NCI-H2107 (cell line): ENCODE measurements around the gene FOXK2.

ENCODE experiments used
- DNase-seq: peaks from one replicate; lab custom pipeline; 2025; lab: John Stamatoyannopoulos, UW

The FOXK2 gene

DNA sequence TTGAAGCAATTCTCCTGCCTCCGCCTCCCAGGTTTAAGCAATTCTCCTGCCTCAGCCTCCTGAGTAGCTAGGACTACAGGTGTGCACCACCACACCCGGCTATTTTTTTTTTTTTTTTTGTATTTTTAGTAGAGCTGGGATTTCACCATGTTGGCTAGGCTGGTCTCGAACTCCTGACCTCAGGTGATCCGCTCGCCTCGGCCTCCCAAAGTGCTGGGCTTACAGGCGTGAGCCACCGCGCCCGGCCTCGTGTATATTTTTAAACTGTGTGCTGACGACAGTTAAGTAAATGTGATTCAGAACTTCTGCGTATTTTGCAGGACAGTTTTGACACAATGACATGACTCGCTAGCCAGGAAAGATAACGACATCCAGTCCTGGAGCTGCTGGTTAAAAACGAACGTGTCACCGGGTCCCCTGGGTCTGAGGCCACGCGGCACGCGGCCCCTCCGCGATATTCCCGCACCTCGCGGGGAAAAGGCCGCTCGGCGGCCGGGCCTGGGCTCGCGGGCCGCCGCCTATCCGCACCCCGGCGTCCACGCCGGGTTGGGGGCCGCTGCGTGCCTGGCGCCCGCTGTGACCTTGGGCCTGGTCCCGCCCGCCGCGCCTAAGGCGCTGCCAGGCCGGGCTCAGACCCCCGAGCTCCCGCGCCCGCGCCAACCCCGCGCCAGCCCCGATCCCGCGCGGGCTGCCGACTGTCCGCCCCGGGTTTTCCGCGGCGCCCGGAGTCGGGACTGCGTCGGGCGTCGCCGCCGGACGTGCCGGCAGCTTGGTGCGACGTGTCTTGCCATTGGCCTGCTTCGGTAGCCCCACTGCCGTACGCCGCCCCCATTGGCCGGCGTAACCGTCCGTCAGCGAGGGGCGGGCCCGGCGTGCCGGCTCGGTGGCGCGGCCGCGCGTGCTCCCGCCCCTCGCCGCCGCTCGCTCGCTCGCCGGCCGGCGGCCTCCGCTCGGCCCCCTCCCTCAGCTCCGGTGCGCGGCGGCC lies at the start of gene FOXK2:
FOXK2 (plus strand) TSS at position 907 of the 985 bp plus-strand sequence. CDS start 157 bp downstream, outside the sequence.
- DNase-seq, result peak; percentile 83

DNA sequence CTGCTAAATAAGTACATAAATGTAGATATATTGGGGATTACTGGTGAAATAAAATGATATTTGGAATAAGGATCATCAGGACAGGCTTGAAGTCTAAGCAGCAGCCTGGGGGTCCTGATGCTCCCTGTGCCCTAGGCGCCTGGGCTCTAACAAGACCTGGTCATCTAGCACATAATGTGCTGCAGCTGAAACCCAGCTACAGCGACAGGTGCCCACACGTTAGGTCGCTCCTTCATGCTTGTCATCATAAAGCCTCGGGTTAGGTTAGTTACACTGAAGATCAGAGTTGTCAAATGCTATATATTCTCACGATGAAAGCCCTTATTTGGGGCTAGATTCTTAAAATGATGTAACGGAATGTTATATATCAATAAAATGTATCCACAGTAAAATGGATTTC lies 49.5 kb upstream of the FOXK2 start:
- DNase-seq, result no peak

DNA sequence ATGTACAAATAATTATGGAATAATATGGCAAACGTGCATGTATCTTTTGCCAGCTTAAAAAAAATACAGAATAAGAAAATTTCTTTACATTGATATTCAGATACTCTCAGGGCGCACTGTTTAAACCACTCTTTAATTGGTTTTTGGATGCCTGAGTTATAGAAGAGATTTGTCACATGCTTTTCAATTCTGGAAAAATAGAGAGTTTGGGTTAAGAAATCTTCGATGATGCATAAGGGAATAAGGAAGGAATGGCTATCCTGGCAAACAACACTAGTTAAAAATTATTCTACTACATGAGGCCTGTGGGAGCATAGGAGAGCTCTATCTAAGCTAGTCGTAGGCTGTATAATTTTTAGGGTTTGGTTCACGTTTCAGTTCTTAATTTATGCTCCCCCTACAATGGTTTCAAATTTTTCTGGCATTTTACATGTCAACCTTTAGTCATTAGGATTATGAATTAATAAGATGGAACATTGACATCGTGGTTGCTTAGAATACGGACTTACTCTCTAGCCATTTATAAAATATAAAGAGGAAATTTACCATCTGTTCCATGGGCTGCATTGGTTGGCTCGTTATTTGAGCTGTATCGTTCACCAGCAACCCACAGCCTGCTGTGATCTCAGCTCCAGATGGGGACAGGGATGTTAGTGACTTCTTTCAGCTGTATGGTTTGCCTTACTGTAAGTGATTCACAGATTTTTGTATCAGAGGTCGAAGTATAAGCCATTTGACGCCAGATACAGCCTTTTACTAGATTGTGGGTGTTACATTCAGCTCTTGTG lies 45.1 kb upstream of the FOXK2 start:
- no peak for DNase-seq

DNA sequence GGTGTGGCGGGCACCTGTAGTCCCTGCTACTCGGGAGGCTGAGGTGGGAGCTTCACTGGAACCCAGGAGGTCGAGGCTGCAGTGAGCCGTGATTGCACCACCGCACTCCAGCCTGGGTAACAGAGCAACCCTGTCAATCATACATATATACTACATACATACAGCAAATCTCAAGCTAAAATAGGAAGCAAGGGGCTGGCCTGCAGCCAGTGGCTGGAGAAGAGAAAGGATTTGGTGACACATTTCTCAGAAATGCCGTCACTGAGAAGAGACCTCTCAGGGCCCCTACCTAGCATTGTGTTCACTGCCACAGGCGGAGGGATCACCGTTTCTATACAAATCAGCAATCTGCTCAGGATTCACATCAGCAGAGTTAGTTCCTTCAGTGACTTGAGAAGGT lies 44.1 kb upstream of the FOXK2 start:
- no peak for DNase-seq

DNA sequence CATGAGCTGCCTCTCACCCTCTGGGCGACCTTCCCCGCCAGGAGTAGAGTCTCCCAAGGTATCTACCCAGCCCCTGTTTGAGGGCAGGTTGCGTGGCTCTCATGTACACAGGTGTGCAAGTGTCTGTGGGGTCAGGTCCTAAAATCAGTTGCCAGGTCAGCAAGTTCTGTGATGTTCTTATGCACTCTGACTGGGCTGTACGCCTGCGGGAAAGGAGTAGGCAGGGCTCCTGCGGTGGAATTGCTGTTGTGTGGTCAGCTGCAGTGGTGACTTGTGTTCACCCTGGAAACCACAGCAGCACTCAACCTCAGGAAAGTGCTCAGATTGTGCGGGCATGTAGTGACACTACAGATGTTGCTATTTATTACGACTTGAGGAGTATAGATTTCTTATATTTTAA lies 41.6 kb upstream of the FOXK2 start:
- no peak for DNase-seq

DNA sequence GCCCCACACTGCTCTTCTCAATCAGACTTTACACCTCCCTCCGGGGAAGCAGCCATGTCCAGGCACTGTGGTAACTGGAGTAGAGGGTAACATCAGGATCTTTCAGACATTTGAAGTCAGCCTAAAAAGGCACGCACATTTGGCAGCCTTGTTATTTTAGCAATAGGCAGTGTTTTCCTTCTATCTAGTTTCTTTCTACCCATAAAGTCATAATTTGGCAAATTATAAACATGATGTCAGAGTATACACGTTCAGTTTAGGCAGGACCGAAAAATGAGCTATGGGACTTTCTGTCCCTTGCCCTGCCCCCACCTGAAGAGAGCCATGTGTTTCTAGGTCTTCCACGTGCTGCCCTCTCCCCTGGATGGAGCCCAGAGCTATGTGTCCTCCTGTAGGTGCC lies 39.9 kb upstream of the FOXK2 start:
- DNase-seq, result no peak

DNA sequence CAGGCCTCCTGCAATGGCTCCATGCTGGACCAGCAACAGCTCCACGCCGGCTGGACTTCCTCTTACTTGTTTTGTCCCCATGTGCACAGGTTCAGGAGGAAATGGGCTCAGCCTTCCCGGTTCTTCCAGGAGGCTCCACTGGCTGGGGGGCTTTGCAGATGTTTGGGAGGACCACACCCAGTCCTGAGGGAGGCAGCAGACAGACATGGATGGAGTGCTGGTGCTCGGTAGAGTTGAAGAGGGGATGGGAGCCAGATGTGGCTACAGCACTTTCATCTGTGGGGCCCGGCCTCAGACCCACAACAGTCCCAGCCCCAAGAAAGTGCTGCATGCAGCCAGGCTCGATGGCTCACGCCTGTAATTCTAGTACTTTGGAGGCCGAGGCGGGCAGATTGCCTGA lies 39.2 kb upstream of the FOXK2 start:
- no peak for DNase-seq

DNA sequence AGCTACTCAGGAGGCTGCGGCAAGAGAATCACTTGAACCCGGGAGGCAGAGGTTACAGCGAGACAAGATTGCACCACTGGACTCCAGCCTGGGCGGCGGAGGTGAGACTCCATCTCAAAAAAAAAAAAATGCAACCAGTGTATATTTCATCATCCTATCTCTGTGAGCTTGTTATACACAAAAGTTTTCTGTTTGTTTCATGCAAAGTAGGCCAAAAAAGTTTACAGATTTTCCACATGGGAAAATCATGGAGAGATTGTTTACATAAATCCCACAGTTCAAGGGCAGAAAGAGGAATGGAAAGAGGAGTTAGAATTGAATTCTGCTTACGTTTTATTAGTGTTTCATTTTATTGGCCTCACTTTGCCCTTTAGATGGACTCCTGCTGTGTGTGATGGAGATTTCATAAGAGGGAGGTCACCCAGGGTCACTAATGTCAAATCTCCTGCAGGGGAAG lies 36.3 kb upstream of the FOXK2 start:
- DNase-seq, result no peak

DNA sequence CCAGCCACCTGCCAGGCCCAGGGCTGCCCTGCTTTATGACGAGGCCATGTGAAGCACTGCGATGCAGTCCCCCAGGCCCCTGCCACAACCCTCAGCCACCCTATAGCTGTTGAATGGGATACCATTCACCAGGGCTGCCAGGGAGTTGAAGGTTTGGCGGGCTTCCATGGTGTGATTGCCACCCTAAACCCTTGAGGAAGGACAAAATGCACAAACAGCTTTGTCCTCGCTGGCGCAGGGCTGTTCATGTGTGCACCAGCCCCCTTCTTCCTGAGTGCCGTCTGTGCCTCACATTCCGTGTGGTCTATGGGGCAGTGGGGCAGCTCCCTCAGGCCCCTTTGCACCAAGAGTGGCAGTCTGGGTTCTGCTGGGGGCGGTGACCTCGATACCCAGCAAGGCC lies 35.7 kb upstream of the FOXK2 start:
- no peak for DNase-seq

DNA sequence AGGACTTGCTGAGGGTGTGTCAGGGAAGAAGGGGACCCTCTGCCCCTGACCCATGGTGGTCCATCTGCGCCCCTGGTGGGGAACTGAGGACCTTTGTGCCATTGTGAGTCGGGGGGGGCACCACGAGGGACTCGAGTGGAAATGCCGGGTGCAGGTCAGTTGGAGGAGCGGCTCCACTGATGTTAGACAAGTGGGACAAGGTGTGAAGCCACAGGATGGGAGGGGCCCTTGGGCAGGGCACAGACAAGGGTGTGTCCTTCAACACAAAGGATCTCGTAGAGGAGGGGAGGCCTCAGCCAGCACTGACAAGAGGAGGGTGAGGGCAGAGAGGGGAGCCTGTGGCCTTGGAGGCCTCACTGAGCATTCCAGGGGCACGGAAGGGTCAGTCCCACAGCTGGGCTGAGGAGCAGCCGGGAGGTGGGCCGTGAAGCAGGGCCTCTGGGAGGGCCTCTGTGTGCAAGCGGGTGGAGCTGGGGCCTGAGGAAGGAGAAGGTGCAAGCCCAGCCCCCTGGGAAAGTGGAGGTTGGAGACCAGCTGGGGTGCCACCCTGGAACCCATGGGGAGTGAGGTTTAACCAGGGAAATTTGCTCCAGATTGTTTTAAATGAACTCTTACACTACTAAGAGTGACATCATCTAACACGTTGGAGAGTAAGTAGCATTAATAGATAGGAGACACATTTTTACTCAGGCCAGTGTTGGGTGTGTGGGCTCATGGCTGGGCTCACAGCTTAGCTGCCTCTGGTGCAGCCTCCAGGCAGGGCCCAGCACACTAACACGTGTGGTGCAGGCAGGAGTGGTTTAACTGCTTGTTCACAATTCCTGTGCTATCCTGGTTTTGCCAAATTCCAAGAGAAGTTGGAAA lies 33.1 kb upstream of the FOXK2 start:
- no peak for DNase-seq

DNA sequence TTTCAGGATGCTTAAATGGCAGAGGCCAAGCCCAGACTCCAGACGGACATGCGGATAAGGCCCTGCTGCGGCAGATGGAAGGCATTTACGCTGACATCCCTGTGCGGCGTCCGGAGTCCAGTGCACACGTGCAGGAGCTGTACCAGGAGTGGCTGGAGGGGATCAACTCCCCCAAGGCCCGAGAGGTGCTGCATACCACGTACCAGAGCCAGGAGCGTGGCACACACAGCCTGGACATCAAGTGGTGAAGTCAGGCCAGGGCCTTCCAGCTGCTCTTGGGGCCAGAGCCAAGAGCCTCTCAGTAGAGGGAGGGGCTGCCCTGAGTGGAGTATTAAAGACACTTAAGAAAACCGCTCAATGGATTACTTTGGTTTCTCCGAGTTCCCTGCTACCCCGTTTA lies 31.6 kb upstream of the FOXK2 start:
- DNase-seq, result no peak

DNA sequence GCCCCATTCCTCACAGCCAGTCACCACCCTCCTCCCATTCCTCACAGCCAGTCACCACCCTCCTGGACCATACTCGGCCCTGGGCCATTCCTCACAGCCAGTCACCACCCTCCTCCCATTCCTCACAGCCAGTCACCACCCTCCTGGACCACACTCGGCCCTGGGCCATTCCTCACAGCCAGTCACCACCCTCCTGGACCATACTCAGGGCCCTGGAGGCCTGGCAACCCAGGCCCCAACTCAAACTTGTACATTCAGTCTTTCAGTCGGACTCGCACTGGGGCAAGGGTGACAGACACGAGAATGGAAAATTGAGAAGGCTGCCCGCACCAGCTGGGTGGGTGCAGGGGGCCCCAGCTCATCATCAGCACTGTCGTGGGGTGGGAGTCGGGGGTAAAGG lies 30.4 kb upstream of the FOXK2 start:
- no peak for DNase-seq

DNA sequence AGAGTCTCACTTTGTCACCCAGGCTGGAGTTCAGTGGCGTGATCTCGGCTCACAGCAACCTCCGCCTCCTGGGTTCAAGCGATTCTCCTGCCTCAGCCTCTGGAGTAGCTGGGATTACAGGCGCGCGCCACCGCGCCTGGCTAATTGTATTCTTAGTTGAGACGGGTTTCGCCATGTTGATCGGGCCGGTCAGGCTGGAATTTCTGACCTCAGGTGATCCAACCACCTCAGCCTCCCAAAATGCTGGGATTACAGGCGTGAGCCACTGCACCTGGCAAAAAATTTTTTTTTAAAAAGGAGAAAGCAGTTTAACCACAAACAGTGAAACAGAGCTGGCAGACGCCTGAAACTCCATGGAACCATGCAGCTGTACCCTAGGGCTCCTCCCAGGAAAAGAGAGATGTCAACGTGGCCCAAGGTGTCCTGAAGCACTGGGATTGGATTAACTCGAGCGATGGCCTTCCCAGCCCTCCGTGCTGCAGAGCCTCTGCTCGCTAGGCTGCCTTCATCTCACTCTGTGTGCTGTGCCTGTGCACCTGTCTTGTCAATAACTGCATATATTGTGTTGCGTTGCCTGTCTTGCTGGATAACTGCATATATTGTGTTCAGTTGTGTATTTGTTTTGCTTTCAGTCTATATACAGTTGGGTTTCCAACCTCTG lies 29.6 kb upstream of the FOXK2 start:
- DNase-seq, result peak; percentile 54

DNA sequence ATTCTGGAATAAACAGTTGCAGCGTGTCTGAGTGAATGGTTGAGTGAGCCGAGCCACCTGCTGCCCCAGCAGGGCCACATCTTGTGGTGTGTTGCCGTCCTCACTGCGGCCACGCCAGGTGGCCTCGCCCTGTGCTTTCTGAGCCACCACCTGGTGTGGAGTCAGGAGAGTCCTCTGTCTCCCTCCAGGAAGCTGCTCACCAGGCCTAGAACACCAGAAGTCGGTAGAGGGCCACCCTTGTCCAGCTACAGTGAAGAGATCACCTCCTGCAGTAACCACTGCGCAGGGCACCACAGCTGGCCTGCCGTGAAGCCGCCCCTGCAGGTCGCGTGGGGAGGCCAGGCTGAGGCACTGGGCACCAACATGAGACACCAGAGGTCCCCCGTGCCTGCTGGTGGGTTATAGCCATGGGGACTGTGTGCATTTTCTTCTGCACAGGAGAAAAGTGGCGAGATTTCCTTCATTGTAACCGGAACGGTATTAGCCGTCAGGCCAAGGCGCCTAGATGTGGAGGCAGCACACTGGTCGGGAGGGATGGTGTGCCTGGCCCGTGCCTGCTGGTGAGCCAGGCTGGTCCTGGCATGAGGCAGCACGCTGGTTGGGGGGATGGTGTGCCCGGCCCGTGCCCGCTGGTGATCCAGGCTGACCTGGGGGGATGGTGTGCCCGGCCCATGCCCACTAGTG lies 28.9 kb upstream of the FOXK2 start:
- DNase-seq, result peak; percentile 56

DNA sequence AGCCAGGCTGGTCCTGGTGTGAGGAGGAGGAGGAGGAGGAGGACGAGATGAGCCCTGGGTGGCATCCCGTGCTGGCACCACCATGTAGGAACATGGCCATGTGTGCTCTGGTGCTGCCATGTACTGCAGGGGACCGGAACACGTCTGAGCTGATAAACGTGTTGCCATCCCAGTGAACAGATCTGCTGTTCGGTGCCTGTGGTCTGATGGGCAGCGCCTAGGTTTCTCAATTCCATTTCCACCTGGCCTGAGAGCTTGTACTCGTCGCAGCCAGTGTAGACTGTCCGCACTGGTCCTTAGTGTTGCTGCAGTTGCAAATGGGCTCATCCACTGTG lies 28.4 kb upstream of the FOXK2 start:
- DNase-seq, result no peak

DNA sequence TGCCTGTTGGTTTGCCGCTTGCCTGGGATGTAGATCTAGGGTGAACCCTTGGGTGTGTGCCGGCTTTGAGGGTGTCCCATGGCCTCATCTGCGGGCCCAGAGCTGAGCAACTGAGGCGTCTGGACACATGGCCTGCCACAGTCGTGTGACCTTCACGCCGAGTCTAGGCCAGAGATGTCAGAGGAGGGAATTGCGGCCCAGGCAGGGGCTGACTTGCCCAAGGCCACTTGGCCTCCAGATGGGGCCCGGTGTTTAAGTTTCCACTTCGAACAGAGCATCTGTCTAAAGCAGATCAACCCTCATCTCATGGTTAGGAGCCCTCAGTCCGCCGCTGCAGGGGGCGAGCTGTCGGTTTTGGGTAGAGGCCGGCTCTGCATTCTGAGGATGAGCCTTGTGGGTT lies 28.0 kb upstream of the FOXK2 start:
- no peak for DNase-seq

DNA sequence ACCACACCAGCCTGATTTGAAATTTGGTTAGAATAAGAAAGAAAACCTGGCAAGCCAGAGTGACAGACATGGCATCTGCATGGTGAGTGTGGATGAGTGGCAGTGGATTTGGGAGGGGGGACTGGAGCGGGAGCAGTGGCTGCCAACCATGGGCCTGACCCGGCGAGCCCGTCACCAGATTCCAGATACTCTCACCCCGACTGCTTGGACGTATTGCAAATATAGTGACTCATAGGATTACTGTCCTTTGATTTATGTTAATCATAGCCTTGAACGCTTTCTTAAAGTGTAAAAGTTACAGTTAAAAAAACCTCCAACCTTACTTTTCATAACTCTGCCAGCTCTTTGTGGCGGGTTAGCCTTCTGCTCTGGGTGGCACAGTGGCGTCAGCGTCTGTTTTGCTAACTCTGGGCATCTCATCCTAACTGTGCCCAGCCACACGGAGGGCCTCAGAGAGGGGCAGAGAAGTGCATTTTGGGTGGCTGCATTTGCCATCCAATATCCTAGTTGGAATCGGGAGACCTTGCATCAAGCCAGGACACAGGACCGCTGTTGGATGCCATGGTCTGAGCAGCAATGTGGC lies 26.8 kb upstream of the FOXK2 start:
- DNase-seq, result no peak

DNA sequence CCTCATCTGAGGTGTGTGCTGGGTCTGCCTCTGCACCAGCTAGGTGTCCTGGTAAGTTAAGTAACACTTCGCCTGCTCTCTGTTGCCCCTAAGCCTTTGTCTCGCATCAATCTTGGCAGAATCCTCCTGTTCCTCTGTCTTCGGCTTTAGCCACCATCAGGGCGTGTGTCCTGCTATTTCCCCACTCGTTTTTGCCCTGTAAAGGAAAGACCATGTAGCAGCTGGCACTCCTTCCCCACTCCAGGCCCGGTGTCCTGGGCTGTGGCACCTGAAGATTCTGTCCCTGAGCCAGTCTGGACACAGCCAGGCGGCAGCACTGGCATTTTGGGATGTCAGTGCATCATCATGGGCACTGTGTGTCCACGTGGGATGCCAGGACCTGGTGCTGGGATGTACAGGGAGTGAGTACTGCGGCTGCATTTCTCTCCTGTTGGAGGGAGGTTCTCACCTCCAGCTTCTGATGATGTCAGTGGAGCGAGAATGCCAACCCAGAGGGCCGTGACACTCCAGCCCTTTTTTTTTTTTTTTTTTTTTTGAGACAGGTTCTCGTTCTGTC lies 26.2 kb upstream of the FOXK2 start:
- no peak for DNase-seq

DNA sequence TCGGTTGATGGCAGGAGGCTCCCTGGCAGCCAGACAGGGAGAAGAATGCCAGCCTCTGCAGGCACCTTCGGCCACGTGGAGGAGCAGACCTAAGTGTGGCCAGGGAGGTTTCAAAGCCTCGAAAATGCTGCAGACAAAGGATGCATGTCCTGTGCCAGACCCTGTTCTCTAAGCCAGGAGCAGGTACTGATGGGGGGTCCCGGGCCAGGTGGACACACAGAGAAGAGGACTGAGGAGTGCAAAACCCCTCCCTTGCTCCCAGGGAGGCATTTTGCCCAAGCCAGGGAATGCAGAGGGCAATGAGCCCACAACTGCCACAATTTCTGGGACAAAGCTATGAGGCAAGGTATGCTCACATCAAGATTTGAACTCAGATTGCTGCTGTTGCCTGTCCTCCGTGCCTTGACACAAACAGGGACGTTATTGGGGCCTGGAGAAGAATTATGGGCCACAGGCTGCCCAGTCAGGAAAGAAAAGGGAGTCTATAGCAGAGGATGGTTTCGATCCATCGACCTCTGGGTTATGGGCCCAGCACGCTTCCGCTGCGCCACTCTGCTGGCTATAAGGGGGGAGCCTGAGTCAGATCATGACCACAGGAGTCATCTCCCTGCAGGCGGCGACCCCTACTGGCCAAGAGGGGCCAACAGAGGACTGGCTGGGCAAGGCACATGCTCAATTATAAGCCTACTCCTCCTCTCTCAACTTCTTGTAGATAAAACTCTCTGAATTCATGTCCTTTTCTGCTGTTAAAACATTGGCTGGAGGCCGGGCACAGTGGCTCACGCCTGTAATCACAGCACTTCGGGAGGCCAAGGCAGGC lies 25.1 kb upstream of the FOXK2 start:
- peak; percentile 27 for DNase-seq
